B cell (primary cell): ENCODE data around the gene CDC14A. TPM values are rescaled to one million over a fixed set of nuclear protein-coding genes. Genes with fewer than 3 reads are reported as not detected.
A peak's percentile ranks its signal among the peaks of the same experiment; 100 is the strongest.

ENCODE experiments used
- ATAC-seq: fragments of 200-7000 bp; cut with Tn5 transposase; one replicate; pipeline ENCODE4 v1.10.0; 2021; ENCODE audit warnings: low read depth, mild to moderate bottlenecking, moderate number of reproducible peaks, moderate library complexity
- CTCF ChIA-PET: fragments of 350-600 bp; sonication (Branson Sonifier 250); formaldehyde crosslinking; loops from one replicate; lab custom pipeline; 2021; ENCODE audit warnings: antibody characterized with exemption, inconsistent platforms; lab: Charles Lee
- POLR2A ChIA-PET: fragments of 350-600 bp; sonication (Branson Sonifier 250); formaldehyde crosslinking; loops from one replicate; lab custom pipeline; 2021; ENCODE audit warnings: antibody characterized with exemption; lab: Charles Lee
- DNase-seq: peaks from one replicate; pipeline ENCODE4 v3.0.0; 2013
- H2AFZ ChIP-seq: 2 replicates; pipeline ENCODE4 v1.6.1; 2012; ENCODE audit warnings: mild to moderate bottlenecking, low read depth, low read length; ENCODE audit not compliant: insufficient read depth, poor library complexity, severe bottlenecking
- H3K27ac ChIP-seq, 2 donors: 1 replicate in 1 of 2; 2 replicates in 1 of 2; pipeline ENCODE4 v1.5.1; 2012 to 2013; ENCODE audit warnings: low read length in 2 of 2, mild to moderate bottlenecking in 2 of 2, moderate library complexity in 1 of 2
- H3K27me3 ChIP-seq, 4 experiments: fragments of 200-600 bp in 1 of 4; sonication (generic) in 1 of 4; replicated peaks in 1 of 4; 1 replicate in 2 of 4; 2 replicates in 2 of 4; pipeline versions ENCODE4 v1.6.1 to v1.7.0; 2013 to 2016; ENCODE audit warnings: low read length in 3 of 4, mild to moderate bottlenecking in 2 of 4, mixed read lengths in 1 of 4, moderate library complexity in 1 of 4; ENCODE audit not compliant: insufficient read depth in 4 of 4, control insufficient read depth in 3 of 4; ENCODE audit errors: control extremely low read depth in 1 of 4
- H3K36me3 ChIP-seq, 2 experiments: replicated peaks in 1 of 2; 1 replicate in 1 of 2; 2 replicates in 1 of 2; pipeline versions ENCODE4 v1.6.1 to v1.7.1; 2013; ENCODE audit warnings: low read length in 1 of 2; ENCODE audit not compliant: insufficient read depth in 2 of 2, control insufficient read depth in 1 of 2; ENCODE audit errors: control extremely low read depth in 1 of 2, extremely low read depth in 1 of 2
- H3K4me1 ChIP-seq, 2 donors: fragments of 200-600 bp in 1 of 2; sonication (generic) in 1 of 2; 1 replicate in 1 of 2; 2 replicates in 1 of 2; pipeline versions ENCODE4 v1.5.1 to v1.6.1; 2013 to 2017; ENCODE audit warnings: low read length in 2 of 2; ENCODE audit not compliant: control insufficient read depth in 2 of 2, insufficient read depth in 2 of 2
- H3K4me2 ChIP-seq: replicated peaks from 2 replicates; pipeline ENCODE3; 2012; ENCODE audit warnings: mild to moderate bottlenecking, low read depth, low read length; ENCODE audit not compliant: poor library complexity, severe bottlenecking
- H3K4me3 ChIP-seq, 5 experiments: fragments of 200-600 bp in 1 of 5; sonication (generic) in 1 of 5; 1 replicate in 3 of 5; 2 replicates in 2 of 5; pipeline versions ENCODE4 v1.5.1 to v1.7.0; 2011 to 2016; ENCODE audit warnings: low read length in 4 of 5, mild to moderate bottlenecking in 4 of 5, low read depth in 2 of 5, control low read depth in 1 of 5, moderate library complexity in 1 of 5; ENCODE audit not compliant: insufficient read depth in 1 of 5; ENCODE audit errors: control extremely low read depth in 1 of 5, extremely low read depth in 1 of 5
- H3K79me2 ChIP-seq: fragments of 200-600 bp; sonication (generic); one replicate; pipeline ENCODE4 v1.6.0; 2016; ENCODE audit warnings: low read length; ENCODE audit not compliant: control insufficient read depth, insufficient read depth
- H3K9ac ChIP-seq: fragments of 200-600 bp; sonication (generic); 2 replicates; pipeline ENCODE4 v1.6.1; 2017; ENCODE audit warnings: mild to moderate bottlenecking, low read length, moderate library complexity
- H3K9me3 ChIP-seq, 3 donors: one replicate each; pipeline versions ENCODE4 v1.6.1 to v1.7.1; 2013; ENCODE audit warnings: low read length in 2 of 3; ENCODE audit not compliant: control insufficient read depth in 2 of 3, insufficient read depth in 1 of 3; ENCODE audit errors: control extremely low read depth in 1 of 3
- H4K20me1 ChIP-seq: 2 replicates; pipeline ENCODE4 v1.6.0; 2012; ENCODE audit warnings: mild to moderate bottlenecking, low read length; ENCODE audit not compliant: insufficient read depth, control insufficient read depth, poor library complexity, severe bottlenecking
- H3K27ac Mint-ChIP-seq: one replicate; pipeline ENCODE4 v1.8.0; 2021; ENCODE audit warnings: mixed read lengths
- H3K27me3 Mint-ChIP-seq: one replicate; pipeline ENCODE4 v1.8.0; 2021; ENCODE audit warnings: mixed read lengths
- H3K4me1 Mint-ChIP-seq: one replicate; pipeline ENCODE4 v1.8.0; 2021; ENCODE audit warnings: mixed read lengths
- H3K4me3 Mint-ChIP-seq: one replicate; pipeline ENCODE4 v1.8.0; 2021; ENCODE audit warnings: mixed read lengths
- H3K9me3 Mint-ChIP-seq: one replicate; pipeline ENCODE4 v1.8.0; 2022; ENCODE audit warnings: mixed read lengths; ENCODE audit not compliant: insufficient read depth
- EZH2 ChIP-seq: IDR thresholded peaks from 2 replicates; pipeline ENCODE4 v1.6.1; 2012; ENCODE audit warnings: borderline replicate concordance, low read depth, mild to moderate bottlenecking, moderate library complexity, low read length; ENCODE audit not compliant: insufficient read depth, poor library complexity, severe bottlenecking
- WGBS: methylation state at CpG from one replicate; pipeline ENCODE4 v1.1.5; 2013; ENCODE audit warnings: missing lambda C conversion rate; ENCODE audit not compliant: insufficient coverage; 5-methylcytosine and 5-hydroxymethylcytosine counted together
- intact Hi-C: fragments of 100-400 bp; cut with micrococcal nuclease; formaldehyde crosslinking; loops from one replicate; pipeline ENCODE4 v1.10.0; 2022
- polyA plus RNA-seq: library from polyadenylated mRNA; depleted of rRNA; stranded (reverse); fragments of >200 nt; gene quantifications from 2 replicates; pipeline ENCODE4 v1.2.3, GENCODE V29; 2012
- total RNA-seq, 2 donors: library from RNA; stranded (reverse); fragments of 120-200 nt in 1 of 2; gene quantifications; 1 replicate in 1 of 2; 2 replicates in 1 of 2; pipeline versions ENCODE4 v1.2.3 to v1.2.4, GENCODE V29; 2013 to 2022
- TF ChIP-seq, protein P1 (sequence below): fragments of 200-600 bp; IDR thresholded peaks from one replicate; pipeline ENCODE4 v1.8.0; 2022; ENCODE audit warnings: antibody characterized with exemption, mild to moderate bottlenecking

CDC14A gene
- total and polyA plus RNA-seq, 2 donors (not counting 1 experiment from before 2014, with no cell fraction given): 6.1 to 41.7 TPM

DNA sequence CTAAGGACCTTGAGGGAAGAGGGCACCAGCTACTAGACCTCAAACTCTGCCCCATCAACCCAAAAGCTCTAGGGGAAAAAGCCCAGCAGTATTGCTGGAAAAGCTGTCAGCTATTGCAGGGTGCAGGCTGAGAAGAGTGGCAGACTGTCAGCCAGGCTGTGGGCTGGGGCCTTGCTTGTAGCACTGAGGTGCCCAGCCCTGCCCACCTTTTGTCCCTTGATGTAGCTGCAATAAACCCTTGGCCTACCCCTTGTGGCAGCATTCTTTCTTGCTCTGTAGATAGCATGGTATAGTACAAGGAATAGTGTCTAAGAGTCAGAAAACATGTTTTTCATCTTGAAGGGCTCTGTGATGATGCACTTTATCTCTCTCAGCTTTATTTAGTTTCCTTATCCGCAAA lies 39.4 kb downstream of the CDC14A start:
- H3K4me3 ChIP-seq: no peak overlapping the region
- intact Hi-C loops: loop anchor here (1.0 kb wide), 1 partner anchor 9 kb away; no protein-coding TSS in a partner anchor
- H2AFZ ChIP-seq: no peak overlapping the region
- ChIA-PET CTCF (interaction anchor here (1.2 to 1.3 kb wide), 2 partner anchors 11 to 66 kb away, joined by 3 to 4 read pairs; no protein-coding TSS in a partner anchor), POLR2A (no interaction called here)
- peak overlapping the region; percentile 38 for H3K27ac Mint-ChIP-seq
- H3K36me3 ChIP-seq: peaks cover 0 to 9% of the 10 kb centered on the region in 2 experiments
- peaks cover 17% of the 10 kb centered on the region for H3K79me2 ChIP-seq
- no peaks in the 10 kb centered on the region for H4K20me1 ChIP-seq
- H3K4me2 ChIP-seq: no peak overlapping the region
- no peak overlapping the region for H3K9ac ChIP-seq
- no peaks in the 10 kb centered on the region for H3K27me3 ChIP-seq
- H3K4me1 Mint-ChIP-seq: peaks cover 56% of the 10 kb centered on the region
- peaks cover 27 to 40% of the 10 kb centered on the region in 2 donors for H3K4me1 ChIP-seq
- no peak for DNase-seq
- H3K9me3 ChIP-seq: no peaks in the 10 kb centered on the region
- no peaks in the 10 kb centered on the region for H3K27me3 Mint-ChIP-seq
- H3K27ac ChIP-seq: peak overlapping the region in 1 of 2 donors; percentile 2
- no peak overlapping the region for H3K4me3 Mint-ChIP-seq
- no peaks in the 10 kb centered on the region for H3K9me3 Mint-ChIP-seq
- TF ChIP-seq, protein P1, sequence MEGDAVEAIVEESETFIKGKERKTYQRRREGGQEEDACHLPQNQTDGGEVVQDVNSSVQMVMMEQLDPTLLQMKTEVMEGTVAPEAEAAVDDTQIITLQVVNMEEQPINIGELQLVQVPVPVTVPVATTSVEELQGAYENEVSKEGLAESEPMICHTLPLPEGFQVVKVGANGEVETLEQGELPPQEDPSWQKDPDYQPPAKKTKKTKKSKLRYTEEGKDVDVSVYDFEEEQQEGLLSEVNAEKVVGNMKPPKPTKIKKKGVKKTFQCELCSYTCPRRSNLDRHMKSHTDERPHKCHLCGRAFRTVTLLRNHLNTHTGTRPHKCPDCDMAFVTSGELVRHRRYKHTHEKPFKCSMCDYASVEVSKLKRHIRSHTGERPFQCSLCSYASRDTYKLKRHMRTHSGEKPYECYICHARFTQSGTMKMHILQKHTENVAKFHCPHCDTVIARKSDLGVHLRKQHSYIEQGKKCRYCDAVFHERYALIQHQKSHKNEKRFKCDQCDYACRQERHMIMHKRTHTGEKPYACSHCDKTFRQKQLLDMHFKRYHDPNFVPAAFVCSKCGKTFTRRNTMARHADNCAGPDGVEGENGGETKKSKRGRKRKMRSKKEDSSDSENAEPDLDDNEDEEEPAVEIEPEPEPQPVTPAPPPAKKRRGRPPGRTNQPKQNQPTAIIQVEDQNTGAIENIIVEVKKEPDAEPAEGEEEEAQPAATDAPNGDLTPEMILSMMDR: no peak
- TF ChIP-seq EZH2: no peak
- no peak for ATAC-seq
- WGBS: no CpG with 5 or more reads among the region's 1 CpG

DNA sequence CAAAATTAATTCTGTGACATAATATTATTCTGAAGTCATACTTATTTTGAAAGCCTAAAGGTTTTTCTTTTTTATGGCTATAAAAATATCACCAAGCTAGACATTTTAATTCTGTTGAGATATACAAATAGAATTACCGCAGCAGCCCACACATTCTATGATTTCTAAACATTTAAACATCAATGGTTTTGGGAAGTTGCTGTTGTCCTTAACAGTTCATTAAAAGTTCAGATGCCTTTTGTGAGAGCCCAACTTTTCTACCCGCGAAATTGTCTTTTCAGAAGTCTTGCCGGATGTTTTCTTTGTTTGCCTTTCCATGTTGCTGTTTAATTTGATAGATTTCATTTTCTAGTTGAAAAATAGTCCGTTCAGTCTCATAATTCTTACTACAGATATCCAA lies 40.5 kb downstream of the CDC14A start:
- no peak for DNase-seq
- Mint-ChIP-seq H3K4me3 (no peak overlapping the region), H3K9me3 (no peaks in the 10 kb centered on the region), H3K27me3 (no peaks in the 10 kb centered on the region), H3K4me1 (peaks cover 56% of the 10 kb centered on the region), H3K27ac (peak overlapping the region; percentile 76)
- H3K4me1 ChIP-seq: peaks cover 18 to 39% of the 10 kb centered on the region in 2 donors
- no peak overlapping the region for H3K9ac ChIP-seq
- 100% methylated on average over 2 of the region's 5 CpGs for WGBS
- H4K20me1 ChIP-seq: no peaks in the 10 kb centered on the region
- peaks cover 0 to 9% of the 10 kb centered on the region in 2 experiments for H3K36me3 ChIP-seq
- ChIA-PET CTCF (no interaction called here), POLR2A (no interaction called here)
- no peaks in the 10 kb centered on the region for H3K9me3 ChIP-seq
- H3K79me2 ChIP-seq: peaks cover 15% of the 10 kb centered on the region
- H3K4me3 ChIP-seq: no peak overlapping the region
- H2AFZ ChIP-seq: no peak overlapping the region
- intact Hi-C loops: no loop called here
- no peaks in the 10 kb centered on the region for H3K27me3 ChIP-seq
- ATAC-seq: no peak
- no peak overlapping the region for H3K4me2 ChIP-seq
- peak overlapping the region in 1 of 2 donors; percentile 54 for H3K27ac ChIP-seq
- TF ChIP-seq EZH2: no peak
- TF ChIP-seq, protein P1: no peak
